Fibroblast of lung (primary cell): Measurements from ENCODE around the gene MYBBP1A.

Experiments
- EZH2 ChIP-seq: IDR thresholded peaks from 2 replicates; pipeline ENCODE4 v1.5.1; 2012; ENCODE audit warnings: low read length, control low read depth, mild to moderate bottlenecking; ENCODE audit errors: missing control alignments
- TF ChIP-seq, protein P1 (sequence below), 2 donors: IDR thresholded peaks in 1 of 2; conservative IDR thresholded peaks in 1 of 2; 1 replicate in 1 of 2; 2 replicates in 1 of 2; pipeline ENCODE4 v1.5.1; 2011 to 2012; ENCODE audit warnings: low read length in 2 of 2, control low read depth in 1 of 2, inconsistent platforms in 1 of 2, low read depth in 1 of 2, mild to moderate bottlenecking in 1 of 2

DNA sequence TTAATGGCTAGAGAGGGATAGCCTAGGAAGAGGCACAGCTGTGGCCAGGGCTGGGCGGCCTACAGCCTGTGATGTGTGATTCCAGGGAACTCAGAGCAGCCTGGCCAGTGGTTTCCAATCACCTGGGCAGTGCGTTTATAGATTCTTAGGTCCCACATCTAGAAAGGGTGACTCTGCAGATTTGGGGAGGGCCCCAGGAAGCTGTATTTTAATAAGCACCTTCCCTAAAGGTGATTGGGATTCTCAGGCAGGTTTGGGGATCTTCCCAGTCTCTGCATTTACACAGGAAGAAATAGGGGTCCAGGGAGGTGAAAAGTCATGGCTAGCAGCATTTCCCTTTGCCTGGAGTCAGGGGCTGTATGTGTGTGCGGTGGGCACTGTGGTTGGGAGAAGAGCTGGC, 47.0 kb downstream of the MYBBP1A start:
- TF ChIP-seq, protein P1, sequence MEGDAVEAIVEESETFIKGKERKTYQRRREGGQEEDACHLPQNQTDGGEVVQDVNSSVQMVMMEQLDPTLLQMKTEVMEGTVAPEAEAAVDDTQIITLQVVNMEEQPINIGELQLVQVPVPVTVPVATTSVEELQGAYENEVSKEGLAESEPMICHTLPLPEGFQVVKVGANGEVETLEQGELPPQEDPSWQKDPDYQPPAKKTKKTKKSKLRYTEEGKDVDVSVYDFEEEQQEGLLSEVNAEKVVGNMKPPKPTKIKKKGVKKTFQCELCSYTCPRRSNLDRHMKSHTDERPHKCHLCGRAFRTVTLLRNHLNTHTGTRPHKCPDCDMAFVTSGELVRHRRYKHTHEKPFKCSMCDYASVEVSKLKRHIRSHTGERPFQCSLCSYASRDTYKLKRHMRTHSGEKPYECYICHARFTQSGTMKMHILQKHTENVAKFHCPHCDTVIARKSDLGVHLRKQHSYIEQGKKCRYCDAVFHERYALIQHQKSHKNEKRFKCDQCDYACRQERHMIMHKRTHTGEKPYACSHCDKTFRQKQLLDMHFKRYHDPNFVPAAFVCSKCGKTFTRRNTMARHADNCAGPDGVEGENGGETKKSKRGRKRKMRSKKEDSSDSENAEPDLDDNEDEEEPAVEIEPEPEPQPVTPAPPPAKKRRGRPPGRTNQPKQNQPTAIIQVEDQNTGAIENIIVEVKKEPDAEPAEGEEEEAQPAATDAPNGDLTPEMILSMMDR (conservative IDR thresholded peaks at IDR 0.05 in 1 of 2, IDR thresholded peaks at IDR 0.05 in 1 of 2; ENCODE audit: low read depth in 1 of 2, low read length in 2 of 2), result no peak
- TF ChIP-seq EZH2, result no peak
